ENCODE results near the gene DCUN1D4.

- TF ChIP-seq CTCF (IDR thresholded peaks at IDR 0.05) = no peak
- no peak for TF ChIP-seq ZNF138 (CRISPR knock-in tag; conservative IDR thresholded peaks at IDR 0.05)
- no peak for TF ChIP-seq MYBL2 (CRISPR knock-in tag; IDR thresholded peaks at IDR 0.05)
- TF ChIP-seq RELA (CRISPR knock-in tag; IDR thresholded peaks at IDR 0.05; ENCODE audit: borderline replicate concordance) = no peak
- TF ChIP-seq CREB1 (CRISPR knock-in tag; IDR thresholded peaks at IDR 0.05) = no peak
- TF ChIP-seq ARID4B (CRISPR knock-in tag; IDR thresholded peaks at IDR 0.05; ENCODE audit: borderline replicate concordance) = no peak
- TF ChIP-seq ZNF396 (CRISPR knock-in tag; IDR thresholded peaks at IDR 0.05; ENCODE audit: borderline replicate concordance) = no peak
- no peak for TF ChIP-seq ZNF232 (CRISPR knock-in tag; IDR thresholded peaks at IDR 0.05)
- TF ChIP-seq E2F4 (CRISPR knock-in tag; IDR thresholded peaks at IDR 0.05; ENCODE audit: borderline replicate concordance, low read depth) = no peak
- no peak for TF ChIP-seq MAX (CRISPR knock-in tag; IDR thresholded peaks at IDR 0.05)
- TF ChIP-seq ETV6 (CRISPR knock-in tag; IDR thresholded peaks at IDR 0.05) = no peak
- no peak for TF ChIP-seq ATF2 (CRISPR knock-in tag; IDR thresholded peaks at IDR 0.05; ENCODE audit: borderline replicate concordance, low read depth)
Observed at GRCh38 chr4:51862199-51862598, 19.2 kb downstream of the DCUN1D4 start.

Measured in WTC11 (cell line).